ENCODE data around the gene CACNG4.

Gene CACNG4

DNA sequence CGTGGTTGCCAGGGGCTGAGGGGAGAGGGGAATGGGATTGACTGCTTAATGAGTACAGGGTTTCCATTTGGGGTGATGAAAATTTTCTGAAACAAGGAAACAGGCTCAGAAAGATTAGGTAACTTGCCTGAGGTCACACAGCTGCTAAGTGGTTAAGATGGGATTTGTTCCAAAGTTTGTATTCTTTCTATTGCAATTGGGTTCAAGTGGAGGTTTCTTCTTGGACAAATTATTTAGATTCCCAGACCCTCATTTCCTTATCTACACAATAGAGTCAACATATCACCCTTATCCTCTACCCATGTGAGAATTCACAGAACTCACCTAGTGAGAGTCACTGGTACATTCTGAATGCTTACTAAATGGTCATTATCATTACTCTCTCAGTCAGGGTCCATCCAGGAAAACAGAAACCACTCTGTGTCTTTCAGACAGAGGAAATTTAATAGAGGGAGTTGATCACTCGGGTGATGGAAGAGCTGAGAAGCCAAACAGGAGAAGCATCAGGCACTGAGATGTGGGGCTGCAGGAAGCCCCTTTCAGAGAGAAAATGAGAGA lies 22.6 kb downstream of the CACNG4 start:
- TF ChIP-seq, protein P1, sequence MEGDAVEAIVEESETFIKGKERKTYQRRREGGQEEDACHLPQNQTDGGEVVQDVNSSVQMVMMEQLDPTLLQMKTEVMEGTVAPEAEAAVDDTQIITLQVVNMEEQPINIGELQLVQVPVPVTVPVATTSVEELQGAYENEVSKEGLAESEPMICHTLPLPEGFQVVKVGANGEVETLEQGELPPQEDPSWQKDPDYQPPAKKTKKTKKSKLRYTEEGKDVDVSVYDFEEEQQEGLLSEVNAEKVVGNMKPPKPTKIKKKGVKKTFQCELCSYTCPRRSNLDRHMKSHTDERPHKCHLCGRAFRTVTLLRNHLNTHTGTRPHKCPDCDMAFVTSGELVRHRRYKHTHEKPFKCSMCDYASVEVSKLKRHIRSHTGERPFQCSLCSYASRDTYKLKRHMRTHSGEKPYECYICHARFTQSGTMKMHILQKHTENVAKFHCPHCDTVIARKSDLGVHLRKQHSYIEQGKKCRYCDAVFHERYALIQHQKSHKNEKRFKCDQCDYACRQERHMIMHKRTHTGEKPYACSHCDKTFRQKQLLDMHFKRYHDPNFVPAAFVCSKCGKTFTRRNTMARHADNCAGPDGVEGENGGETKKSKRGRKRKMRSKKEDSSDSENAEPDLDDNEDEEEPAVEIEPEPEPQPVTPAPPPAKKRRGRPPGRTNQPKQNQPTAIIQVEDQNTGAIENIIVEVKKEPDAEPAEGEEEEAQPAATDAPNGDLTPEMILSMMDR (IDR thresholded peaks at IDR 0.05), result no peak
- Histone ChIP-seq H3K27ac (no peak overlapping the region), H3K4me3 (no peak overlapping the region)
- no peak for DNase-seq (ENCODE audit: low spot score)

DNA sequence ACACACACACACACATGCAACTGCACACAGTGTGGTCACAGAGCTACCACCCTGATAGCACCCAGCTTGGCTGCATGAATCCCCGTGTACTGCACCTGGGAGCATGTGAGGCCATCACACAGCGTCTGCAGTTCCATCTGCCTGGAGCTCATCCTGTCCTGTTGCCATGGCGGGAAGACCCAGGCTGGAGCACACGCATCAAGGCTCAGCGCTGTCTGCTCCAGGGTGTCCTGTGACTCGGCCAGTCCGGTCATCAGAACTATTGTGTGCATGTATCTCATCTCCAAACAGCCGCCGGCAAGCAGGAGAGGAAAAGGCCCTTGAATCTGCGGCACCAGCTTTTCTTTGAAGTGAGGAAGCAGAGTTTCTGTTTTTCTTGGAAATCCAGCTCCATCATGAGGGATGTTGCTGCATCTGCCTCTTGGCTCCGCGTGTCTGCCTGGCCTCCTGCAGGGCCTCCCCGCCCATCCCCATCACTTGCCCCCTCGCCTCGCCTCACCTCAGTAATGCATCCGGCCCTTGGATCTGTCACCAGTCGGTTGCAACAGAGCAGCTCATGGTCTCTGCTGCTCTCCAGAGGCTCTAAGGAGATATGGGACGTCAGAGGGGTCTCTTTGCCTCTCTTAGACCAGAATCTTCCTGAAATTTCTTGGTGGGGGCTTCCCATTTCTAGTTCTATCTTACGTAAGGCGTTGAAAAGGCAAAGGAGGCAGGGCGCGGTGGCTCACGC lies 23.7 kb downstream of the CACNG4 start:
- Histone ChIP-seq H3K27ac (no peak overlapping the region), H3K4me3 (no peak overlapping the region)
- DNase-seq (ENCODE audit: low spot score), result no peak
- TF ChIP-seq, protein P1 (IDR thresholded peaks at IDR 0.05), result no peak

DNA sequence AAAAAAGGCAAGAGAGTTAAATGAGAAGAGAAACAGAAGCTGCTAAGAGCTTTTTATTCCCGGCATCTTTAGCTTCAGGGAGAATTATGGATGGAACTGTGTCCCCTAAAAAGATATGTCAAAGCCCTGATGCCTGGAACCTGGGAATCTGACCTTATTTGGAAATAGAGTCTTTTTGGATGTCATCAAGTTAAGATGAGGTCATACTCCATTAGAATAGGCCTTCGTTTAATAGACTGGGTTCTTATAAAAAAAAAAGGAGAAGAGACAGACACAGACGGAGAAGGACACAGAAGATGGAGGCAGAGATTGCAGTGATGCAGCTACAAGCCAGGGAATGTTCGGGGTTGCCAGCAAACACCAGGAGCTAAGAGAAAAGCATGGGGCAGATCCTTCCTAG lies 24.6 kb downstream of the CACNG4 start:
- H3K4me3 ChIP-seq, result no peak overlapping the region
- TF ChIP-seq, protein P1 (IDR thresholded peaks at IDR 0.05), result no peak
- no peak for DNase-seq (ENCODE audit: low spot score)
- no peak overlapping the region for H3K27ac ChIP-seq

DNA sequence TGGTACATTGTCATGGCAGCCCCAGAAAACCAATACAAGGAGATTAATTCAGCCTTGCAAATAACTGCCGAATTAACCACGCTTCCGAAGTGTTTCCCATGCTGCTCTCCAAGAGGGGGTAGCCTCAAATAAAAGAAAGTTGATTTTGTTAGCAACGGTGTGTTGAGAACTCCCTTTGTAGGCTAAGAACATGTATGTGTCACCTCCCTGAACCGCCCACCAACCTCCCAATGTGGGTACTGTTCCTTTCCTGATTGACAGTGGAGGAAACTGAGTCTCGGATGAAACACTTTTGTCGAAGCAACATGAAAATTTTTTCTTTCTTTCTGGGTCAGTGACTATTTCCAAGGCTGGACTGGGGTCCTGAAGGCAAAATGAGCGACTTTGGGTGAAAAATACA lies 25.1 kb downstream of the CACNG4 start:
- H3K4me3 ChIP-seq, result no peak overlapping the region
- TF ChIP-seq, protein P1 (IDR thresholded peaks at IDR 0.05), result no peak
- no peak overlapping the region for H3K27ac ChIP-seq
- DNase-seq (ENCODE audit: low spot score), result no peak

DNA sequence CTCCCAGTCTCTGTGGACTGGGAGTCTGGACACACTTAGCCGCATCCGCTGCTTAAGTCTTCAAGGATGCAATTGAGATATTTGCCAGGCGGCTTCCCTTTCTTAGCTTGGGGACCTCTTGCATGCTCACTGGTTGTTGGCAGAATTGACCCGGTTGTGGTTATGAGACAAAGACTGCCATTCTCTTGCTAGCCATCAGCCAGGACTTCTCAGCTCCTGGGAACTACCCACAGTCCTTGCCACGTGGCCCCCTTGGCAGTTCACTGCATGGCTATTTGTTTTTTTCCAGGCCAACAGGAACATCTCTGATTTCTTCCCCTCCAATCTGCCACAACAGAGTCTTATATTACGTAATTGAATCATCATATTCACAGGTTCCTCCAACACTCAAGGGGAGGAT lies 25.5 kb downstream of the CACNG4 start:
- DNase-seq (ENCODE audit: low spot score), result no peak
- no peak overlapping the region for H3K4me3 ChIP-seq
- TF ChIP-seq, protein P1 (IDR thresholded peaks at IDR 0.05), result no peak
- H3K27ac ChIP-seq, result no peak overlapping the region

DNA sequence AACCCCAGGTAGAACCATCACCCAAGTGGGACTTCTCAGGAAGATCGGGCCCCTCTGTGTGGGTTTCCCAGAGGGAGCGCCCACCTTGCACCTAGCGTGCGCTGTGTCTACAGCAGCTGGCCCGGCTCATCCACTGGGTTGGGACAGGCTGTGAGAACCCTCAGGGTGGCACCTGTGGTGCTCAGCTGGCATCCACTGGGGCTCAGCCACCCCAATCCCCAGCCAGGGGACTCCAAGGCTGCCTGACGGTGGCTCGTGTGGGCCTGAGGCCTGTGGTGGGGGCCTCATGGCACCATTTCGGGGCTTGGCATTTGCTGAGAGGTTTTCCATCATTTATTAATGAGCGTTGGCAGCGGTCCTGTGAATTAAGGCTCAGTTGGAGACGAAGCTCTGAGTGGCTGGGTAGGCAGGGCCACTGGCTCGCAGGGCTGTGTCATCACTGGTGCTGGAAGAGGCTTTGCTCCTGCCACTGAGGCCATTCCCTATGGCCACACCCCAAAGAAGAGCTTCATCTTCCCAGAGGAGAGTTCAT lies 28.5 kb downstream of the CACNG4 start:
- no peak overlapping the region for H3K27ac ChIP-seq
- H3K4me3 ChIP-seq, result no peak overlapping the region
- no peak for DNase-seq (ENCODE audit: low spot score)
- TF ChIP-seq, protein P1 (IDR thresholded peaks at IDR 0.05), result no peak

DNA sequence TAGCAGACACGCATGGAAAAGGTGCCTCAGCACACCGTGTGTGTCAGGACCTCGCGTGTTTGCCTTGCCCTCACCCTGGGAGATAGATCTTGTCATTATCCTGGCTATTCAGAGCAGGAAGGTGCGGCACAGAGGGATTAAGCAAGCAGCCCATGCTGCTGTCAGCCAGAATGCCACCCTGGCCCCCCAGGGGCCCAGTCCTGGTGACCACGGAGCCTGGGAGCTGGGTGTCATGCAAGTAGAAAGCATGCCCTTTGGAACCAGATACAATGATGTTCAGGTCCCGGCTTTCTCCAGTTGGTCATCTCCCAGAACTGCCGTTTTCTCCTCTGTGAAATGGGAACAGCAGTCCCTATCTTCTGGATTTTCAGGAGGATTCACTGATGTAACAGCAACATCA lies 29.9 kb downstream of the CACNG4 start:
- TF ChIP-seq, protein P1 (IDR thresholded peaks at IDR 0.05), result no peak
- DNase-seq (ENCODE audit: low spot score), result no peak
- Histone ChIP-seq H3K27ac (no peak overlapping the region), H3K4me3 (no peak overlapping the region)

Measured in coronary artery (tissue), 2 donors.